HL-60 (cell line): ENCODE measurements around the gene AKT3.

Experiments
- DNase-seq, 2 experiments: peaks; one replicate each; pipeline ENCODE4 v3.0.0-alpha.2; 2010 to 2020; ENCODE audit warnings: low read depth in 1 of 2, low spot score in 1 of 2
- H3K27ac ChIP-seq: fragments of 250-450 bp; sonication (Bioruptor Pico); replicated peaks from 2 replicates; pipeline ENCODE4 v1.5.1; 2020; ENCODE audit warnings: mild to moderate bottlenecking, moderate library complexity
- H3K27me3 ChIP-seq: fragments of 250-450 bp; sonication (Bioruptor Pico); 2 replicates; pipeline ENCODE4 v1.5.1; 2021; ENCODE audit warnings: mild to moderate bottlenecking, moderate library complexity; ENCODE audit not compliant: insufficient read depth, poor library complexity, severe bottlenecking
- H3K4me3 ChIP-seq: replicated peaks from 2 replicates; pipeline ENCODE4 v1.5.1; 2011; ENCODE audit warnings: mild to moderate bottlenecking, control low read depth, low read length; ENCODE audit not compliant: insufficient read depth
- CTCF ChIP-seq: IDR thresholded peaks from one replicate; pipeline ENCODE4 v1.5.1; 2011; ENCODE audit warnings: low read length, control low read depth, inconsistent platforms; ENCODE audit not compliant: insufficient read depth
- GABPA ChIP-seq: IDR thresholded peaks from 2 replicates; pipeline ENCODE4 v1.6.1; 2012; ENCODE audit warnings: low read depth
- POLR2AphosphoS5 ChIP-seq: IDR thresholded peaks from 2 replicates; pipeline ENCODE4 v1.6.1; 2012; ENCODE audit warnings: low read depth
- REST ChIP-seq: IDR thresholded peaks from 2 replicates; pipeline ENCODE4 v1.6.1; 2012; ENCODE audit warnings: low read depth; ENCODE audit not compliant: insufficient replicate concordance
- SPI1 ChIP-seq: IDR thresholded peaks from 2 replicates; pipeline ENCODE4 v1.6.1; 2012; ENCODE audit warnings: low read depth, mild to moderate bottlenecking, borderline replicate concordance

AKT3 gene

GRCh38 chr1:243501002-243501401 lies 349.0 kb downstream of the AKT3 start:
- Histone ChIP-seq H3K27ac (no peak overlapping the region), H3K4me3 (no peak overlapping the region), H3K27me3 (no peaks in the 10 kb centered on the region)
- no peak for DNase-seq
- TF ChIP-seq SPI1 (no peak), REST (no peak), GABPA (no peak), CTCF (no peak), POLR2AphosphoS5 (no peak)

- TF ChIP-seq GABPA = no peak
- TF ChIP-seq REST = no peak
- no peak for TF ChIP-seq CTCF
- TF ChIP-seq POLR2AphosphoS5 = no peak
- TF ChIP-seq SPI1 = no peak
- H3K27ac ChIP-seq = no peak overlapping the region
- no peak for DNase-seq
- H3K4me3 ChIP-seq = no peak overlapping the region
- H3K27me3 ChIP-seq = no peaks in the 10 kb centered on the region
Measured at GRCh38 chr1:243500512-243500911, 349.5 kb downstream of the AKT3 start.

GRCh38 chr1:243499711-243500110 lies 350.3 kb downstream of the AKT3 start:
- no peak for DNase-seq
- no peak overlapping the region for H3K27ac ChIP-seq
- no peaks in the 10 kb centered on the region for H3K27me3 ChIP-seq
- TF ChIP-seq GABPA (no peak), REST (no peak), SPI1 (no peak), CTCF (no peak), POLR2AphosphoS5 (no peak)
- H3K4me3 ChIP-seq = no peak overlapping the region
